ENCODE results near the gene TM9SF4.
"Not testable (repeated sequence)": the region's sequence is repeated elsewhere in the genome, so short reads cannot be mapped to it uniquely, and the experiment has no call there.

The TM9SF4 gene

GRCh38 chr20:32191422-32191821, 81.9 kb downstream of the TM9SF4 start:
- peaks cover 2% of the 10 kb centered on the region for H3K9me3 ChIP-seq (ENCODE audit: insufficient read depth, low read depth, low read length)
- no peak overlapping the region for H3K4ac ChIP-seq (ENCODE audit: low read depth, low read length)
- H3K18ac ChIP-seq (ENCODE audit: low read length): no peak overlapping the region
- no CpG with 5 or more reads among the region's 3 CpGs for whole genome bisulfite sequencing (ENCODE audit: extremely low coverage, insufficient coverage, insufficient read length)
- no peak overlapping the region for H4K12ac ChIP-seq (ENCODE audit: low read depth, low read length)
- H2BK120ac ChIP-seq (ENCODE audit: insufficient read depth, low read length, poor library complexity): no peak overlapping the region
- H3K4me3 ChIP-seq (ENCODE audit: low read depth, low read length): no peak overlapping the region
- H3K36me3 ChIP-seq (ENCODE audit: control insufficient read depth in 1 of 2, insufficient read depth in 2 of 2, low read length in 2 of 2): peaks cover 13 to 18% of the 10 kb centered on the region in 2 experiments
- peaks cover 8% of the 10 kb centered on the region for H3K79me1 ChIP-seq (ENCODE audit: low read length)
- H3K14ac ChIP-seq (ENCODE audit: low read length): no peak overlapping the region
- peaks cover 5% of the 10 kb centered on the region for H3K79me2 ChIP-seq (ENCODE audit: control insufficient read depth, insufficient read depth, low read length, poor library complexity)
- H2AFZ ChIP-seq (ENCODE audit: insufficient read depth, low read length, poor library complexity): no peak overlapping the region
- H3K9ac ChIP-seq (ENCODE audit: low read length): no peak overlapping the region
- H2BK5ac ChIP-seq (ENCODE audit: low read depth, low read length, poor library complexity): no peak overlapping the region
- H4K91ac ChIP-seq (ENCODE audit: low read depth, low read length): no peak overlapping the region
- no peak for DNase-seq
- H3K23ac ChIP-seq (ENCODE audit: low read length): no peak overlapping the region
- no peak overlapping the region for H3K4me2 ChIP-seq (ENCODE audit: low read length)
- no peak overlapping the region for H3K27ac ChIP-seq (ENCODE audit: low read depth, low read length)
- no peaks in the 10 kb centered on the region for H3K27me3 ChIP-seq (ENCODE audit: insufficient read depth, low read length)
- no peak overlapping the region for H2BK12ac ChIP-seq (ENCODE audit: low read length)
- no peak overlapping the region for H2AK5ac ChIP-seq (ENCODE audit: low read length)
- peaks cover 10 to 12% of the 10 kb centered on the region in 2 experiments for H3K4me1 ChIP-seq (ENCODE audit: control insufficient read depth in 1 of 2, insufficient read depth in 2 of 2, low read length in 2 of 2)
- no peak overlapping the region for H4K8ac ChIP-seq (ENCODE audit: low read depth, low read length)

- no peak overlapping the region for H4K12ac ChIP-seq (ENCODE audit: low read depth, low read length)
- H3K4me1 ChIP-seq (ENCODE audit: control insufficient read depth in 1 of 2, insufficient read depth in 2 of 2, low read length in 2 of 2): peaks cover 10 to 12% of the 10 kb centered on the region in 2 experiments
- H2AK5ac ChIP-seq (ENCODE audit: low read length): no peak overlapping the region
- H2BK120ac ChIP-seq (ENCODE audit: insufficient read depth, low read length, poor library complexity): no peak overlapping the region
- no peak overlapping the region for H3K14ac ChIP-seq (ENCODE audit: low read length)
- peaks cover 8% of the 10 kb centered on the region for H3K79me1 ChIP-seq (ENCODE audit: low read length)
- H3K36me3 ChIP-seq (ENCODE audit: control insufficient read depth in 1 of 2, insufficient read depth in 2 of 2, low read length in 2 of 2): peaks cover 17 to 22% of the 10 kb centered on the region in 2 experiments
- H2BK5ac ChIP-seq (ENCODE audit: low read depth, low read length, poor library complexity): no peak overlapping the region
- H3K9ac ChIP-seq (ENCODE audit: low read length): no peak overlapping the region
- H3K27ac ChIP-seq (ENCODE audit: low read depth, low read length): no peak overlapping the region
- H3K27me3 ChIP-seq (ENCODE audit: insufficient read depth, low read length): no peaks in the 10 kb centered on the region
- H3K23ac ChIP-seq (ENCODE audit: low read length): no peak overlapping the region
- peaks cover 5% of the 10 kb centered on the region for H3K79me2 ChIP-seq (ENCODE audit: control insufficient read depth, insufficient read depth, low read length, poor library complexity)
- peaks cover 2% of the 10 kb centered on the region for H3K9me3 ChIP-seq (ENCODE audit: insufficient read depth, low read depth, low read length)
- H4K91ac ChIP-seq (ENCODE audit: low read depth, low read length): no peak overlapping the region
- DNase-seq: no peak
- H4K8ac ChIP-seq (ENCODE audit: low read depth, low read length): no peak overlapping the region
- no peak overlapping the region for H3K18ac ChIP-seq (ENCODE audit: low read length)
- no peak overlapping the region for H3K4me3 ChIP-seq (ENCODE audit: low read depth, low read length)
- H2BK12ac ChIP-seq (ENCODE audit: low read length): no peak overlapping the region
- no peak overlapping the region for H2AFZ ChIP-seq (ENCODE audit: insufficient read depth, low read length, poor library complexity)
- H3K4me2 ChIP-seq (ENCODE audit: low read length): no peak overlapping the region
- no peak overlapping the region for H3K4ac ChIP-seq (ENCODE audit: low read depth, low read length)
Observed at GRCh38 chr20:32191873-32192272, 82.4 kb downstream of the TM9SF4 start.

GRCh38 chr20:32192698-32193097, 83.2 kb downstream of the TM9SF4 start:
- Histone ChIP-seq H4K12ac (ENCODE audit: low read depth, low read length) (no peak overlapping the region), H3K4ac (ENCODE audit: low read depth, low read length) (no peak overlapping the region), H4K91ac (ENCODE audit: low read depth, low read length) (no peak overlapping the region), H3K79me2 (ENCODE audit: control insufficient read depth, insufficient read depth, low read length, poor library complexity) (peaks cover 5% of the 10 kb centered on the region), H2AFZ (ENCODE audit: insufficient read depth, low read length, poor library complexity) (no peak overlapping the region), H3K4me3 (ENCODE audit: low read depth, low read length) (no peak overlapping the region), H2BK12ac (ENCODE audit: low read length) (no peak overlapping the region), H3K27me3 (ENCODE audit: insufficient read depth, low read length) (no peaks in the 10 kb centered on the region), H3K4me2 (ENCODE audit: low read length) (no peak overlapping the region), H3K27ac (ENCODE audit: low read depth, low read length) (no peak overlapping the region), H3K4me1 (ENCODE audit: control insufficient read depth in 1 of 2, insufficient read depth in 2 of 2, low read length in 2 of 2) (peaks cover 10 to 12% of the 10 kb centered on the region in 2 experiments), H2AK5ac (ENCODE audit: low read length) (no peak overlapping the region), H3K14ac (ENCODE audit: low read length) (no peak overlapping the region), H3K23ac (ENCODE audit: low read length) (no peak overlapping the region), H3K9ac (ENCODE audit: low read length) (no peak overlapping the region), H4K8ac (ENCODE audit: low read depth, low read length) (no peak overlapping the region), H3K18ac (ENCODE audit: low read length) (no peak overlapping the region), H2BK5ac (ENCODE audit: low read depth, low read length, poor library complexity) (no peak overlapping the region), H3K79me1 (ENCODE audit: low read length) (peaks cover 8% of the 10 kb centered on the region), H3K36me3 (ENCODE audit: control insufficient read depth in 1 of 2, insufficient read depth in 2 of 2, low read length in 2 of 2) (peaks cover 24 to 30% of the 10 kb centered on the region in 2 experiments), H2BK120ac (ENCODE audit: insufficient read depth, low read length, poor library complexity) (no peak overlapping the region), H3K9me3 (ENCODE audit: insufficient read depth, low read depth, low read length) (peaks cover 2% of the 10 kb centered on the region)
- no CpG with 5 or more reads among the region's 3 CpGs for WGBS (ENCODE audit: extremely low coverage, insufficient coverage, insufficient read length)
- DNase-seq: no peak

GRCh38 chr20:32193336-32193735, 83.8 kb downstream of the TM9SF4 start:
- H3K27me3 ChIP-seq (ENCODE audit: insufficient read depth, low read length); H2BK12ac ChIP-seq (ENCODE audit: low read length); H3K79me2 ChIP-seq (ENCODE audit: control insufficient read depth, insufficient read depth, low read length, poor library complexity); DNase-seq; H3K9me3 ChIP-seq (ENCODE audit: insufficient read depth, low read depth, low read length); H2AK5ac ChIP-seq (ENCODE audit: low read length); H4K8ac ChIP-seq (ENCODE audit: low read depth, low read length); H3K4ac ChIP-seq (ENCODE audit: low read depth, low read length); H3K9ac ChIP-seq (ENCODE audit: low read length); H3K4me2 ChIP-seq (ENCODE audit: low read length); H2AFZ ChIP-seq (ENCODE audit: insufficient read depth, low read length, poor library complexity); H2BK120ac ChIP-seq (ENCODE audit: insufficient read depth, low read length, poor library complexity); H3K14ac ChIP-seq (ENCODE audit: low read length); H3K79me1 ChIP-seq (ENCODE audit: low read length); H3K23ac ChIP-seq (ENCODE audit: low read length); H3K4me3 ChIP-seq (ENCODE audit: low read depth, low read length); H3K18ac ChIP-seq (ENCODE audit: low read length); H4K12ac ChIP-seq (ENCODE audit: low read depth, low read length); H3K27ac ChIP-seq (ENCODE audit: low read depth, low read length); H4K91ac ChIP-seq (ENCODE audit: low read depth, low read length); H2BK5ac ChIP-seq (ENCODE audit: low read depth, low read length, poor library complexity): not testable (repeated sequence)
- no CpG with 5 or more reads among the region's 5 CpGs for WGBS (ENCODE audit: extremely low coverage, insufficient coverage, insufficient read length)
- Histone ChIP-seq H3K4me1 (ENCODE audit: control insufficient read depth in 1 of 2, insufficient read depth in 2 of 2, low read length in 2 of 2) (peaks cover 10 to 12% of the 10 kb centered on the region in 2 experiments), H3K36me3 (ENCODE audit: control insufficient read depth in 1 of 2, insufficient read depth in 2 of 2, low read length in 2 of 2) (peaks cover 24 to 32% of the 10 kb centered on the region in 2 experiments)
